Testis (tissue), 3 donors: ENCODE data around the gene LHFPL3. TPM values are rescaled to one million over a fixed set of nuclear protein-coding genes. Genes with fewer than 3 reads are reported as not detected.

Experiments
- DNase-seq: peaks from one replicate; pipeline ENCODE4 v3.0.0-alpha.2; 2019
- H3K27ac ChIP-seq, 2 donors: fragments of 200-600 bp; sonication (generic); one replicate each; pipeline ENCODE4 v1.5.1; 2019
- H3K27me3 ChIP-seq: fragments of 200-600 bp; sonication (generic); one replicate; pipeline ENCODE4 v1.5.1; 2019
- H3K36me3 ChIP-seq: fragments of 200-600 bp; sonication (generic); one replicate; pipeline ENCODE4 v1.5.1; 2017; ENCODE audit warnings: low read depth; ENCODE audit errors: missing control alignments
- H3K4me1 ChIP-seq: fragments of 200-600 bp; sonication (generic); one replicate; pipeline ENCODE4 v1.5.1; 2019
- H3K4me3 ChIP-seq, 2 donors: fragments of 200-600 bp; sonication (generic); one replicate each; pipeline ENCODE4 v1.5.1; 2017 to 2019
- H3K9me3 ChIP-seq: fragments of 200-600 bp; sonication (generic); one replicate; pipeline ENCODE4 v1.5.1; 2017
- CTCF ChIP-seq, 3 experiments: fragments of 450-650 bp in 2 of 3; fragments of 200-600 bp in 1 of 3; sonication (generic) in 1 of 3; IDR thresholded peaks; one replicate each; pipeline ENCODE4 v1.5.1; 2016 to 2019; ENCODE audit warnings: antibody characterized with exemption in 3 of 3, mild to moderate bottlenecking in 2 of 3, moderate library complexity in 1 of 3
- POLR2A ChIP-seq: fragments of 450-650 bp; IDR thresholded peaks from one replicate; pipeline ENCODE4 v1.6.1; 2017; ENCODE audit warnings: antibody characterized with exemption, mild to moderate bottlenecking, moderate library complexity
- WGBS, 2 donors: methylation state at CpG; one replicate each; pipeline ENCODE4 v1.1.5; 2018; 5-methylcytosine and 5-hydroxymethylcytosine counted together
- intact Hi-C: fragments of 100-400 bp; cut with DNase I; formaldehyde crosslinking; loops from one replicate; pipeline ENCODE4 v1.15.1; 2023; ENCODE audit warnings: low total_unique reads
- polyA plus RNA-seq: library from polyadenylated mRNA; stranded (reverse); fragments of 350-450 nt; fragmentation: Illumina TruSeq; extraction: RNeasy Lipid Tissue Mini Kit (QIAGEN cat#74804); gene quantifications from one replicate; pipeline ENCODE4 v1.2.3, GENCODE V29; 2014; ENCODE audit warnings: low read depth, low replicate concordance; ENCODE audit not compliant: insufficient read depth
- total RNA-seq, 2 donors: library from RNA; depleted of rRNA; stranded (reverse); fragments of >200 nt; gene quantifications; one replicate each; pipeline ENCODE4 v1.2.3, GENCODE V29; 2016

LHFPL3 gene
- total and polyA plus RNA-seq, 3 donors from 2014 or later = 0.17 to 0.47 (median 0.19) TPM

GRCh38 chr7:104431930-104432329, 103.5 kb downstream of the LHFPL3 start:
- no peaks in the 10 kb centered on the region for H3K9me3 ChIP-seq
- intact Hi-C loops = no loop called here
- no peak for DNase-seq
- H3K27me3 ChIP-seq = no peaks in the 10 kb centered on the region
- 64 to 78% methylated on average over 1 of the region's 1 CpG for WGBS, 2 donors
- H3K36me3 ChIP-seq = no peaks in the 10 kb centered on the region
- H3K4me3 ChIP-seq = no peak overlapping the region
- H3K4me1 ChIP-seq = no peaks in the 10 kb centered on the region
- no peak overlapping the region for H3K27ac ChIP-seq
- TF ChIP-seq CTCF (IDR thresholded peaks at IDR 0.05) (no peak), POLR2A (no peak)

- Histone ChIP-seq H3K4me3 (no peak overlapping the region), H3K36me3 (no peaks in the 10 kb centered on the region), H3K27me3 (no peaks in the 10 kb centered on the region), H3K27ac (no peak overlapping the region), H3K4me1 (no peaks in the 10 kb centered on the region), H3K9me3 (no peaks in the 10 kb centered on the region)
- DNase-seq = no peak
- WGBS, 2 donors = 95 to 99% methylated on average over 2 of the region's 2 CpGs
- TF ChIP-seq CTCF (IDR thresholded peaks at IDR 0.05) (no peak), POLR2A (no peak)
- intact Hi-C loops = no loop called here
Observed at GRCh38 chr7:104434129-104434528, 105.7 kb downstream of the LHFPL3 start.

- WGBS, 2 donors = 64 to 86% methylated on average over 1 of the region's 1 CpG
Observed at GRCh38 chr7:104442481-104442880, 114.1 kb downstream of the LHFPL3 start.

GRCh38 chr7:104444017-104444416, 115.6 kb downstream of the LHFPL3 start:
- no peak for DNase-seq
- Histone ChIP-seq H3K4me1 (no peaks in the 10 kb centered on the region), H3K27me3 (no peaks in the 10 kb centered on the region), H3K27ac (no peak overlapping the region), H3K36me3 (no peaks in the 10 kb centered on the region), H3K9me3 (no peaks in the 10 kb centered on the region), H3K4me3 (no peak overlapping the region)
- intact Hi-C loops = no loop called here
- WGBS, 2 donors = 94 to 95% methylated on average over 1 of the region's 1 CpG
- TF ChIP-seq CTCF (IDR thresholded peaks at IDR 0.05) (no peak), POLR2A (no peak)

More at GRCh38 chr7:104442481-104442880, 114.1 kb downstream of the LHFPL3 start:
- Histone ChIP-seq H3K9me3 (no peaks in the 10 kb centered on the region), H3K36me3 (no peaks in the 10 kb centered on the region), H3K4me3 (no peak overlapping the region), H3K27ac (no peak overlapping the region), H3K4me1 (no peaks in the 10 kb centered on the region), H3K27me3 (no peaks in the 10 kb centered on the region)
- TF ChIP-seq POLR2A (no peak), CTCF (IDR thresholded peaks at IDR 0.05) (no peak)
- no peak for DNase-seq
- intact Hi-C loops = no loop called here

GRCh38 chr7:104445393-104445792, 117.0 kb downstream of the LHFPL3 start:
- Histone ChIP-seq H3K36me3 (no peaks in the 10 kb centered on the region), H3K27ac (no peak overlapping the region), H3K4me3 (no peak overlapping the region), H3K9me3 (no peaks in the 10 kb centered on the region), H3K4me1 (no peaks in the 10 kb centered on the region), H3K27me3 (no peaks in the 10 kb centered on the region)
- 62 to 68% methylated on average over 1 of the region's 1 CpG for WGBS, 2 donors
- TF ChIP-seq CTCF (IDR thresholded peaks at IDR 0.05) (no peak), POLR2A (no peak)
- no peak for DNase-seq
- intact Hi-C loops = no loop called here
